Neural cell (in vitro differentiated cells): ENCODE data around the gene KYNU. TPM values are rescaled to one million over a fixed set of nuclear protein-coding genes. Genes with fewer than 3 reads are reported as not detected.

Experiments used
- H2AFZ ChIP-seq: fragments of 200-600, 300-800 bp; sonication (generic), shearing (Covaris generic); 2 replicates; pipeline ENCODE4 v1.6.0; 2014; ENCODE audit warnings: low read depth, mild to moderate bottlenecking, antibody characterized with exemption, low read length, moderate library complexity
- H3F3A ChIP-seq: fragments of 200-600 bp; shearing (Covaris generic); 2 replicates; pipeline ENCODE4 v1.6.1; 2016; ENCODE audit warnings: mild to moderate bottlenecking, moderate library complexity, mixed read lengths, antibody characterized with exemption, low read length; ENCODE audit not compliant: insufficient read depth, poor library complexity, severe bottlenecking
- H3K27ac ChIP-seq: fragments of 200-600, 300-800 bp; sonication (generic), shearing (Covaris generic); 2 replicates; pipeline ENCODE4 v1.5.1; 2014; ENCODE audit warnings: mild to moderate bottlenecking, low read length, moderate library complexity
- H3K27me3 ChIP-seq: fragments of 300-800, 200-600 bp; sonication (generic), shearing (Covaris generic); 2 replicates; pipeline ENCODE4 v1.6.0; 2014; ENCODE audit warnings: mild to moderate bottlenecking, low read depth, low read length, moderate library complexity; ENCODE audit not compliant: insufficient read depth
- H3K36me3 ChIP-seq: fragments of 300-800, 200-600 bp; sonication (generic), shearing (Covaris generic); 2 replicates; pipeline ENCODE4 v1.5.1; 2014; ENCODE audit warnings: mild to moderate bottlenecking, antibody characterized with exemption, low read length, moderate library complexity; ENCODE audit not compliant: insufficient read depth
- H3K4me2 ChIP-seq: fragments of 300-800, 200-600 bp; sonication (generic), shearing (Covaris generic); 2 replicates; pipeline ENCODE4 v1.6.0; 2014; ENCODE audit warnings: mild to moderate bottlenecking, low read length
- H3K4me3 ChIP-seq: fragments of 300-800, 200-600 bp; sonication (generic), shearing (Covaris generic); 2 replicates; pipeline ENCODE4 v1.5.1; 2014; ENCODE audit warnings: mild to moderate bottlenecking, low read length, moderate library complexity
- H3K79me2 ChIP-seq: fragments of 200-600 bp; shearing (Covaris generic); replicated peaks from 2 replicates; pipeline ENCODE4 v1.6.0; 2014; ENCODE audit warnings: mild to moderate bottlenecking, low read length, moderate library complexity; ENCODE audit not compliant: insufficient read depth
- H3K9ac ChIP-seq: fragments of 300-800, 200-600 bp; sonication (generic), shearing (Covaris generic); 2 replicates; pipeline ENCODE4 v1.6.1; 2016; ENCODE audit warnings: mild to moderate bottlenecking, low read length, mixed read lengths
- H3K9me2 ChIP-seq: fragments of 200-600 bp; shearing (Covaris generic); 2 replicates; pipeline ENCODE4 v1.6.1; 2016; ENCODE audit warnings: mild to moderate bottlenecking, low read length, mixed read lengths; ENCODE audit not compliant: insufficient read depth
- H3K9me3 ChIP-seq: fragments of 200-600, 300-800 bp; sonication (generic), shearing (Covaris generic); 2 replicates; pipeline ENCODE4 v1.6.1; 2016; ENCODE audit warnings: mild to moderate bottlenecking, mixed run types, low read length, moderate library complexity, mixed read lengths
- H4K20me1 ChIP-seq: fragments of 200-600 bp; shearing (Covaris generic); 2 replicates; pipeline ENCODE4 v1.6.1; 2016; ENCODE audit warnings: mild to moderate bottlenecking, mixed run types; ENCODE audit not compliant: insufficient read depth
- CTCF ChIP-seq: fragments of 450-650 bp; IDR thresholded peaks from 2 replicates; pipeline ENCODE4 v1.5.1; 2014; ENCODE audit warnings: antibody characterized with exemption, mild to moderate bottlenecking, moderate library complexity; ENCODE audit not compliant: poor library complexity, severe bottlenecking
- EP300 ChIP-seq: fragments of 450-650 bp; conservative IDR thresholded peaks from 2 replicates; pipeline ENCODE4 v1.6.1; 2014; ENCODE audit warnings: antibody characterized with exemption, mild to moderate bottlenecking, moderate library complexity; ENCODE audit not compliant: poor library complexity, severe bottlenecking
- EZH2 ChIP-seq: fragments of 200-600, 300-800 bp; shearing (Covaris generic), sonication (generic); IDR thresholded peaks from 2 replicates; pipeline ENCODE4 v1.6.1; 2014; ENCODE audit warnings: antibody characterized with exemption, low read length, borderline replicate concordance, mild to moderate bottlenecking; ENCODE audit not compliant: insufficient read depth, poor library complexity, severe bottlenecking
- MXI1 ChIP-seq: fragments of 450-650 bp; conservative IDR thresholded peaks from 2 replicates; pipeline ENCODE4 v1.6.1; 2014; ENCODE audit warnings: antibody characterized with exemption, mild to moderate bottlenecking; ENCODE audit not compliant: poor library complexity, severe bottlenecking
- POLR2AphosphoS5 ChIP-seq: IDR thresholded peaks from 2 replicates; pipeline ENCODE4 v1.6.1; 2012
- RAD21 ChIP-seq: fragments of 450-650 bp; conservative IDR thresholded peaks from 2 replicates; pipeline ENCODE4 v1.6.1; 2014; ENCODE audit warnings: antibody characterized with exemption, mild to moderate bottlenecking, moderate library complexity
- REST ChIP-seq: IDR thresholded peaks from 2 replicates; pipeline ENCODE4 v1.6.1; 2012; ENCODE audit warnings: borderline replicate concordance
- SMC3 ChIP-seq: fragments of 450-650 bp; conservative IDR thresholded peaks from 2 replicates; pipeline ENCODE4 v1.6.1; 2014; ENCODE audit warnings: antibody characterized with exemption, mild to moderate bottlenecking, moderate library complexity; ENCODE audit not compliant: poor library complexity
- TAF1 ChIP-seq: IDR thresholded peaks from 2 replicates; pipeline ENCODE4 v1.6.1; 2012; ENCODE audit warnings: low read depth
- polyA plus RNA-seq: library from polyadenylated mRNA; depleted of rRNA; stranded (reverse); fragments of >200 nt; gene quantifications from 2 replicates; pipeline ENCODE4 v1.2.3, GENCODE V29; 2014

KYNU gene
- polyA plus RNA-seq, 1 donor from 2014 or later: 0.25 TPM

- Histone ChIP-seq H3F3A (no peaks in the 10 kb centered on the region), H3K9me3 (no peaks in the 10 kb centered on the region), H3K79me2 (no peaks in the 10 kb centered on the region), H3K27ac (no peak overlapping the region), H3K27me3 (no peaks in the 10 kb centered on the region), H4K20me1 (no peaks in the 10 kb centered on the region), H3K9ac (no peak overlapping the region), H3K4me3 (no peak overlapping the region), H2AFZ (no peak overlapping the region), H3K36me3 (no peaks in the 10 kb centered on the region), H3K9me2 (no peaks in the 10 kb centered on the region), H3K4me2 (no peak overlapping the region)
- no peak for TF ChIP-seq REST
These were observed 11.0 kb upstream of the KYNU start for GRCh38 chr2:142866426-142866825.

DNA sequence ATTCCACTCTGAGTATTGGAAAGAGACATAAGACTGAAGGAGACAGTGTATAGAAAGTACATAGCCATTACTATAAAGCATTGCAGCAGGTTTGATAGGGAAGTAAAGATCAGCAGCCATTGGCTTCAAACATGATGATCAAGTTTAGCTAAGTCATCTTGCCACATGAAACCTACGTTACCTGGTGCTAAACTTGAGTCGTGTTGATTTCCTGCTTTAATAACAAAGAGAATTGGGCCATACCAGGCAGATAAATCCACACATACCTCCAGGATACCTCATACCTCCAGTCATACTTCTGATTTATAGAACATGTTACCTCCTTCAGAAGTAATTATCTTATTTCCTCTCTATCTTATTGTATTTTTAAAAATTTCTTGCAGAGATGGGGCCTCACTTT is 10.3 kb upstream of the KYNU start:
- no peaks in the 10 kb centered on the region for H4K20me1 ChIP-seq
- H2AFZ ChIP-seq: no peak overlapping the region
- no peak overlapping the region for H3K27ac ChIP-seq
- no peak overlapping the region for H3K4me2 ChIP-seq
- no peaks in the 10 kb centered on the region for H3K79me2 ChIP-seq
- no peaks in the 10 kb centered on the region for H3K36me3 ChIP-seq
- H3K9me2 ChIP-seq: no peaks in the 10 kb centered on the region
- H3K9me3 ChIP-seq: no peaks in the 10 kb centered on the region
- no peaks in the 10 kb centered on the region for H3K27me3 ChIP-seq
- no peak overlapping the region for H3K4me3 ChIP-seq
- no peaks in the 10 kb centered on the region for H3F3A ChIP-seq
- no peak overlapping the region for H3K9ac ChIP-seq
- TF ChIP-seq REST (no peak), RAD21 (no peak), TAF1 (no peak), MXI1 (no peak), EP300 (no peak), CTCF (no peak), SMC3 (no peak), EZH2 (no peak), POLR2AphosphoS5 (no peak)
